IPS-18c (cell line): ENCODE data around the gene PDPK1.
A peak's percentile ranks its signal among the peaks of the same experiment; 100 is the strongest.
"Not testable (repeated sequence)": the region's sequence is repeated elsewhere in the genome, so short reads cannot be mapped to it uniquely, and the experiment has no call there.

Experiments
- H3K4me3 ChIP-seq: 2 replicates; pipeline ENCODE4 v1.7.0; 2013; ENCODE audit warnings: low read depth, mild to moderate bottlenecking, low read length, moderate library complexity; ENCODE audit not compliant: insufficient read depth
- H3K9me3 ChIP-seq: one replicate; pipeline ENCODE4 v1.6.1; 2013; ENCODE audit warnings: mild to moderate bottlenecking, low read length, moderate library complexity; ENCODE audit not compliant: control insufficient read depth, insufficient read depth

PDPK1 gene

DNA sequence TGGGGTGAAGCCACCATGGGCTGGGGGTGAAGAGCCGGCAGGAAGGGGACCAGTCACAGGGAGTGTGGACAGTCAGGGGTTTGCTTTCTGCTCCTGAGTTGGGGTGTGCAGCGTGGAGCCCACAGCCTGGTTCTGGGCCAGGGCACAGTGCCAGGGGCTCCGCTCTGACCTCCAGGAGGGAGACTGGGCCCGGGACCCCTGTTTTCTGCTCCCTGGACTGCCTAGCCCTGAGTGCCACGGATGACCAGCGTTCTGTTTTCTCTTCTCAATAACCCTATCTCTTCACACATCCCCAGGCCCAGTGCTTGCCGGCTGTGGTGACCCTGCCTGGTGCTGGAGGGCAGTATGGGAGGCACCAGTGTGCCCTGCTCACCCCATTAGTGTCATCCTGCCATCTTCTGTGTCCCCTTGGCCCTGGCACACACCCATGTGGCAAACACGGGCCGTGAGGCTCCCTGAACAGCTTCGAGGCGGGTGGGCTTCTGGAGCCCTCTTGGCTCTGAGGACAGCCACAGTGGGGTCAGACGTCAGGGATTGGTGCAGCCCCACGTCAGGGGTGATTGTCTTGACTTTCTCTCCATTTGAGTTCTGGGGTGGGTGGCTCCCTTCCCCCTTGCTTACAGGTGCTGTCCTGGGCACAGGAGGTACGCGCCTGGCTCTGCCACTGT, 7.7 kb upstream of the PDPK1 start:
- Histone ChIP-seq H3K9me3 (no peaks in the 10 kb centered on the region), H3K4me3 (no peak overlapping the region)

DNA sequence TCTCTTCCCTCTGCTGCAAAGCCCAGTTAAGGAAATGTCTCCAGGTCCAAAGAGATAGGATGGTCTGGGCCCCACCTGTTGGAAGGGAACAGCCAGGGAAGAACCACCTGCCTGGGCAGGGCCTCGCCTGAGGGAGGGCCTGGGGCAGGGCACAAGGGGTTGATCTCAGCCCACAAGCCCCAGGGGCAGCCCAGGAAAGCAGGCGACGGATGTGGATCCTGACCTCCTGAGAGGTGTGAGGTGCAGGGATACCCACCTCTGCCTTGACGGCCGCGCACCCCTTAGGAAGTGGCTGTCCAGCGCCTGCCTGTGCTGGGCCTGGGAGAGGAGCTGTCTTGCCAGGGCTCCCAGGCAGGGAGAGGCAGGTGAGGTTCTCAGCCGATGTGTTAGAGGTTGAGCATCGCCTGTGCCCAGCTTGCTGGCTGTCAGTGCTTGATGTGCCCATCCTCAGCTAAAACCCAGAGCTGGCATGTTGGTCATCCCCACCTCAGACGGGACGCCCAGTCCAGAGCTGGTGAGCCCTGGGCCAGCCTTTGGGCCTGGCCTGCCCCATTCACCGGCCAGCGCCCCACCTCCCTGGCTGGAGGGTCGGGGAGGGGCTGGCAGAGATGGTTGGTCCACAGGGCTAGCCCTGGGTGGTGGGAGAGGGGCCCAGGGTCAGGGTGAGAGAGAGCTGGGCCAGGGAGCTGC, 7.0 kb upstream of the PDPK1 start:
- H3K4me3 ChIP-seq, result peak overlapping the region; percentile 71; the same call in 1 of the 2 replicates

DNA sequence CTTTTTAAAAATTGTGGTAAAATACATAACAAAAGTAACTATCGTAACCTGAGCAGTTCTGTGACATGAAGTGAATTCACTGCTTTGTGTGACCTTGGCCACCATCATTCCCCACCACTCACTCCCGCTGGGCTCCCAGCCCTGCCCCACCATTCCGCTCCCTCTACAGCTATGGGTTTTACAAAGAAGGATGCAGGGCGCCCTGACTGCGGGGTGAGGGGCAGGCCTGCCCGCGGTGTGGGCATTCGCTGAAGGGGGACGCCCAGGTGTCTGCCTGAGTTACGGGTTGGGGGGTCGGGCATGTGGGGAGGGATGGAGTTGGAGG, 6.5 kb upstream of the PDPK1 start, which contains the start of gene CEMP1:
TSS of gene CEMP1 (minus strand) at position 38 of the 325 bp plus-strand sequence. CDS start 335 bp downstream, outside the sequence.
- Histone ChIP-seq H3K4me3 (peak within 1 kb of the TSS; percentile 71), H3K9me3 (no peaks in the 10 kb centered on the region)

More for the DNA sequence above, 7.0 kb upstream of the PDPK1 start:
- H3K9me3 ChIP-seq, result no peaks in the 10 kb centered on the region

GRCh38 chr16:2531696-2532493, 5.9 kb upstream of the PDPK1 start:
- H3K9me3 ChIP-seq, result no peaks in the 10 kb centered on the region
- H3K4me3 ChIP-seq, result peak overlapping the region; percentile 71

DNA sequence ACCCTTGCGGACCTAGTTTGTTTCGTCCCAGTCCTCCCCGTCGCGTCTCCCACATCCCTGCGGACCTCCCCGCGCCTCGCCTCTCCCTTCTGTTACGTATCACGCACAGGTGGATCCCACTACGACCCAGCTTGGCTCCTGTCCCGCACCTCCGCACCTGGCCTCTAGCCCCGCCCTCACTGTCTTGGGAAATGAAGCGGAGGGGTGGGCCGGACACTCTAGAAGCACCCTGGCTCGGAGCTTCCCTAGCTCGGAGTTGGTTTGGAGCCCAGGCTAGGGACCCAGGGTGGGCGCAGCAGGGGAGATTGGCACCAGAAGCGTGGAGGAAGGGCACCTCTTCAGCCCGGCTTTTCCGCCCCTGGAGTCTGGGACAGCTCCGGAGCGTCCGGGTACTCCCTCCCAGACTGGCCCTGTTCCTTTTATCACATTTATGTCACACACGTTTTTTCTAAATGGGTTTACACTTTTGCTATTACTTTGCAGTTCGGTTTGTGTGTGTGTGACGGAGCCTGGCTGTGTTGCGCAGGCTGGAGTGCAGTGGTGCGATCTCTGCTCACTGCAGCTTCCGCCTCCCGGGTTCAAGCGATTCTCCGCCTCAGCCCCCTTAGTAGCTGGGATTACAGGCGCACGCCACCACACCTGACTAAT, 5.2 kb upstream of the PDPK1 start:
- Histone ChIP-seq H3K9me3 (no peaks in the 10 kb centered on the region), H3K4me3 (peak overlapping the region; percentile 71)

- H3K4me3 ChIP-seq, result peak overlapping the region; percentile 71; the same call in 1 of the 2 replicates
- not testable (repeated sequence) for H3K9me3 ChIP-seq
These were observed 4.6 kb upstream of the PDPK1 start for GRCh38 chr16:2533142-2533755.

DNA sequence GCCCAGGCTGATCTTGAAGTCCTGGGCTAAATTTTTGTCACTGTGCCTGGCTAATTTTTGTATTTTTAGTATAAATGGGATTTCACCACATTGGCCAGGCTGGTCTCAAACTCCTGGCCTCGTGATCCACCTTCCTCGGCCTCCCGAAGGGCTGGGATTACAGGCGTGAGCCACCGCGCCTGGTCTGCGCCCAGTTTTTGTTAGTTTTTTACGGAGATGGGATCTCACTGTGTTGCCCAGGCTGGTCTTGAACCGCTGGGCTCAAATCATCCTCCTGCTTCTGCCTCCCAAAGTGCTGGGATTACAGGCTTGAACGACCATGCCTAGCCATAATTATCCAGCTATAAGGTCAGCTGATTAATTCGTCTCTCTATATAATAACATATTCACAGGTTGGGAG, 3.9 kb upstream of the PDPK1 start:
- no peaks in the 10 kb centered on the region for H3K9me3 ChIP-seq
- no peak overlapping the region for H3K4me3 ChIP-seq

DNA sequence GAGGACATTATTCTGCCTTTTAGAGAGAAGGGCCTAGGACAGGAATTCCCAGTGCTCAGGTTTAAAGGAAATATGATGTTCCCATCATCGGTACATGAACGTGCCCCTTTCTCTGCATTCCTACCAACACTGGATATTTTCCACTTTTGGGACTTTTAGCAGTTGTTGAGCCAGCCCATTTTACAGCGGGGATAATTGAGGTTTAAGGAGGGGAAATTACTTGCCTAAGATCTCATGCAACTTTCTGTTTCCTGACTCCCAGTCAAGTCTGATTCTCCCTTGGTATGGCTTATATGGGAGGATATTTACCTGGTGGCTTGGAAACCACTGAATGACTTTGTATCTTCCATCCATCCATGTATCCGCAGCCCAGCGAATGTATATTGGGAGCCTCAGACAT, 3.5 kb upstream of the PDPK1 start:
- H3K9me3 ChIP-seq, result not testable (repeated sequence)

DNA sequence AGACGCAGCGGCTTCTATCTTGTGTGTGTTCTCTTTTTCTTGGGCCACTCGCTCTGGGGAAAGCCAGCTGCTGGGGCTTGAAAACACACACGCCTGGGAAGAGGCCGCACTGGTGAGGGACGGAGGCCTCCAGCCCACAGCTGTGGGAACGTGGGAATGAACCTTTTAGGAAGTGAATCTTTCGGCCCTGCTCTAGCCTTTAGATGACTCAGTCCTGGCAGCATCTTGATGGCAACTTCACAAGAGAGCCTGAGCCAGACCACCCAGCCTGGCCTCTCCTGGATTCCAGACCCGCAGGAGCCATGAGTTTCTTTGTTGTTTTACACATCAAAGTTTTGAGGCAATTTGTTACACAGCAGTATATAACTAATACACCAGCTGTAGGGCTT, 2.2 kb upstream of the PDPK1 start:
- no peak overlapping the region for H3K4me3 ChIP-seq
- no peaks in the 10 kb centered on the region for H3K9me3 ChIP-seq

More for the DNA sequence above, 3.5 kb upstream of the PDPK1 start:
- H3K4me3 ChIP-seq, result not testable (repeated sequence)

- not testable (repeated sequence) for H3K4me3 ChIP-seq, H3K9me3 ChIP-seq
These were observed 1.5 kb downstream of the PDPK1 start for GRCh38 chr16:2539192-2539844.

- H3K4me3 ChIP-seq, H3K9me3 ChIP-seq: not testable (repeated sequence)
These were observed 2.1 kb downstream of the PDPK1 start for GRCh38 chr16:2539845-2540458.

GRCh38 chr16:2540912-2541311, 3.1 kb downstream of the PDPK1 start:
- H3K9me3 ChIP-seq, H3K4me3 ChIP-seq: not testable (repeated sequence)

GRCh38 chr16:2541409-2541808, 3.6 kb downstream of the PDPK1 start:
- H3K9me3 ChIP-seq, H3K4me3 ChIP-seq: not testable (repeated sequence)

DNA sequence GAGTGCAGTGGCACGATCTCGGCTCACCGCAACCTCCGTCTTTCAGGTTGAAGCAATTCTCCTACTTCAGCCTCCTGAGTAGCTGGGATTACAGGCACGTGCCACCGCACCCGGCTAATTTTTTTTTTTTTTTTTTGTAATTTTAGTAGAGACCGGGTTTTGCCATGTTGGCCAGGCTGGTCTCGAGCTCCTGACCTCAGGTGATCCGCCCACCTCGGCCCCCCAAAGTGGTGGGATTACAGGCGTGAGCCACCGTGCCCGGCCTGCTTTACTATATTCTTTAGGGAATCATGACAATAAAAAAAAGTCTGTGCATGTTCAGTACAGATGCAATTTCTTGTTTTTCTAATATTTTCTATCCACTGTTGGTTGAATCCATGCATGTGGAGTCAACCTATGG, 6.0 kb downstream of the PDPK1 start:
- H3K4me3 ChIP-seq, H3K9me3 ChIP-seq: not testable (repeated sequence)

DNA sequence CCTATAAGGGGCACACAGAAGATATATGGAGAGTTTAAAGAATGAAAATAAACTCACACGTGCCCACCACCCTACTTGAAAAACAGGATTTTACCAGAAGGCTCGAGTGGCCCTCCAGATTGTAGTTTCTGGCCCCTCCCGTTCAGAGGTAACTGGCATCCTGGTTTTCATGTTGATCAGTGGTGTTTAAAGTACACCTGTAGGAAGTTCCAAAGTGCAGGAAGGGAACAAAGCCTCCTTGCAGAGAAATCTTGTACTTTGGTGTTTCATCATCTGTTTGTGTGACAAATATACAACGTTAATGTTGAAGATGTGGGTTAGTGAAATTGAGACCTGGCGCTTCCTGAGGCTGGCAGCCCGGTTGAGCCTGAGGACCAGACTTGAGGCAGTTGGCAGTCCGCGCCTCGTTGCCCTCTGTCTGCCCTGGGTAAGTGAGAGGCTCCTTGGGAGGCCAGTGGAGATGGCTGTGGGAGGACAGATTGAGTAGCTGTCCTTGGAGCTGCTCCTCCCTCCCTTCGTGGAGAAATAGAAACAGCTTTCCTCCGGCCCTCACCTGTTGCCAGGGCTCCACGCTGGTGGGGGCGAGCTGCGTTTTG, 12.6 kb downstream of the PDPK1 start:
- H3K9me3 ChIP-seq, H3K4me3 ChIP-seq: not testable (repeated sequence)

GRCh38 chr16:2551420-2551889, 13.6 kb downstream of the PDPK1 start:
- not testable (repeated sequence) for H3K9me3 ChIP-seq, H3K4me3 ChIP-seq
